GM13976 (cell line): ENCODE measurements around the gene CACNA2D3.
A peak's percentile ranks its signal among the peaks of the same experiment; 100 is the strongest.

Experiments
- DNase-seq: peaks from one replicate; pipeline ENCODE4 v3.0.0; 2012; ENCODE audit warnings: low spot score
- CTCF ChIP-seq: IDR thresholded peaks from 2 replicates; pipeline ENCODE4 v1.5.1; 2012; ENCODE audit warnings: borderline replicate concordance, mild to moderate bottlenecking; ENCODE audit not compliant: insufficient read depth; ENCODE audit errors: extremely low read depth, missing control alignments, control extremely low read depth
- in situ Hi-C: fragments of 300-500 bp; cut with MboI; formaldehyde crosslinking; loops from one replicate; pipeline ENCODE4 v1.12.0; 2022; ENCODE audit warnings: low sequenced_read_pairs, mixed read lengths, inconsistent platforms; ENCODE audit not compliant: unreplicated experiment

Gene CACNA2D3

GRCh38 chr3:54847361-54847760, 725.0 kb downstream of the CACNA2D3 start:
- in situ Hi-C loops, result no loop called here
- no peak for DNase-seq
- no peak for TF ChIP-seq CTCF

- DNase-seq, result no peak
- no peak for TF ChIP-seq CTCF
- in situ Hi-C loops, result no loop called here
These were observed 727.0 kb downstream of the CACNA2D3 start for GRCh38 chr3:54849360-54849759.

- in situ Hi-C loops, result loop anchor here (25.0 kb wide), 1 partner anchor 1412 kb away; no protein-coding TSS in a partner anchor
- no peak for TF ChIP-seq CTCF
- no peak for DNase-seq
These were observed 728.2 kb downstream of the CACNA2D3 start for GRCh38 chr3:54850484-54851018.

GRCh38 chr3:54853573-54854404, 731.4 kb downstream of the CACNA2D3 start:
- TF ChIP-seq CTCF, result peak; percentile 85
- in situ Hi-C loops, result loop anchor here (25.0 kb wide), 1 partner anchor 1409 kb away; no protein-coding TSS in a partner anchor
- DNase-seq, result peak; percentile 76

GRCh38 chr3:54856271-54856670, 733.9 kb downstream of the CACNA2D3 start:
- no peak for DNase-seq
- TF ChIP-seq CTCF, result no peak
- in situ Hi-C loops, result loop anchor here (25.0 kb wide), 1 partner anchor 1406 kb away; no protein-coding TSS in a partner anchor

GRCh38 chr3:54857343-54857742, 735.0 kb downstream of the CACNA2D3 start:
- in situ Hi-C loops, result loop anchor here (25.0 kb wide), 1 partner anchor 1405 kb away; no protein-coding TSS in a partner anchor
- no peak for DNase-seq
- no peak for TF ChIP-seq CTCF
